ENCODE data around the gene TMX4.

The TMX4 gene

DNA sequence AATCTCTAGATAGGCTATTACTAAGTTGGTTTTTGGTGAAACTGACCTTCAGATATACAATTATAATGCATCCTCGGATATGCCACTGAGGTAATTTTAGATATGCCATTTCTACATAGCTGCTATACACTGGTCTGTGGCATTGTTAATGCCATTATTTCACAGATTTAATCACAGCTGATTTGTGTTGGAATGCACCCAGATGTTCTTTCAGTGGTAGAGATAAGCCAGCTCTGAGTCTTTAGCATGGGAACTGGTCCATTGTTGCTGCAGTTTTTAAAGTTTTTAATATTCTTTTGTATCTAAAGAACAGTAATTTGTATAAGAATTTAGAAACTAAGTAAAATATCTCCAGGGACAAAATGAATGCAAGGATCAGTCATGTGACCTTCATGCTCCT is 6.8 kb downstream of the TMX4 start:
- DNase-seq, result no peak

DNA sequence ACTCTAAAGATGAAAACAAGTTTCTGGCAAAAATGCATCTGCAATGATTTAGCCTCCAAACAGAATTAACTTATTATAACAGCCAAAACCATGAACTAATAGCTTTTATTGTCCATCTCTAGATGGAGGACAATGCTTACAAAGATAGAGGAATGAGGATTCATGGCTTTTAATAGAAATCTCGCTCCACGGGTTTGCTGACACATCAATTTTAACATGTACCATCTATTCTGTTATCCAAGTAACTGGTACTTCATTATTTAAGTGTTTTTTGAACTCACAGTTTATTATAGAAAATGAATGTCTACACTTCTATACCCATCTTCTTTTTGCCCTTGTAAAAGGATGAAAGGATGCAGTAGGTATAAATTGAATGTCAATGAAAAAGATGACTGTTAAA is 10.8 kb downstream of the TMX4 start:
- no peak for DNase-seq

DNA sequence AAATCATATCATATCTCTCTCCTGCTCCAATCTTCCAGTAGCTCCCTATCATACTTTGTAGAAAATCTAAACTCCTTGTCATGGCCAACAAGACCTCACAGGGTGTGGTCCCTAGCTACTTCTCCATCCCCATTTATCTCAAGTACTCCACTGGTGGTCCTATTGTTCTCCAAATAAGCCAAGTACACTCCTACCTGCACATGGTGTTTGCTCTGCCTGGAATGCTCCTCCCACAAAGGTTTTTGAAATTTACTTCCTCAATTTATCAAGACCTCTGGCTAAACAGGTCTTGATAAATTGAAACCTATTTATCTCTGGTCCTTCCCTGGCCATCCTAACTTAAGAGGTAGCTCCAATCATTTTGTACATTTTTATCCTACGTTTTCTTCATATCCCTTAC is 12.1 kb downstream of the TMX4 start:
- peak; percentile 57 for DNase-seq

DNA sequence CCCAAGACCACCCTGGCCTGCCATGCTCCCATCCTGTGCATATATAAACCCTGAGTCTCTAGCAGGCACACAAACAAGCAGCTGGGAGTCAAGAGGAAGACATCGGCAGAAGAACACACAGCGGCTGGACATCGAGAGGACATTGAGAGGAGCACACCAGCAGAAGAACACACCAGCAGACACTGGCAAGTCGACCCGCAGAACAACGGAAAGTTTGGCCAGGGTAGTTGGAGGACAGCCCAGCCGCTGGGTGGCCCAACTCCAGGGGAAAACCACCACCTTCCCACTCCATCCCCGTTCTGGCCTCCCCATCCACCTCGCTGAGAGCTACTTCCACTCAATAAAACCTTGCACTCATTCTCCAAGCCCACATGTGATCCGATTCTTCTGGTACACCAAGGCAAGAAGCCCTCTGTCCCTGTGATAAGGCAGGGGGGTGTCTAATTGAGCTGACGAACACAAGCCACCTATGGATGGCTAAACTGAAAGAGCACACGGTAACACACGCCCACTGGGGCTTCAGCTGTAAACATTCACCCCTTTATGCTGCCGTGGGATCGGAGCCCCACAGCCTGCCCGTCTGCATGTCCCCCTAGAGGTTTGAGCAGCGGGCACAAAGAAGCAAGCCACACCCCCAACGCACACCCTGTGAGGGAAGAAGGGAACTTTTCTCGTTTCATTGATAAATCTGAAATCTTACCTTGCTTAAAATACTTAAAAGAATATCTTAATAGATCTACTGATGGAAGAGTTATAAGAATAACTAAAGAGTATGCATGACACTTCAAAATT is 13.8 kb downstream of the TMX4 start:
- peak; percentile 43 for DNase-seq

DNA sequence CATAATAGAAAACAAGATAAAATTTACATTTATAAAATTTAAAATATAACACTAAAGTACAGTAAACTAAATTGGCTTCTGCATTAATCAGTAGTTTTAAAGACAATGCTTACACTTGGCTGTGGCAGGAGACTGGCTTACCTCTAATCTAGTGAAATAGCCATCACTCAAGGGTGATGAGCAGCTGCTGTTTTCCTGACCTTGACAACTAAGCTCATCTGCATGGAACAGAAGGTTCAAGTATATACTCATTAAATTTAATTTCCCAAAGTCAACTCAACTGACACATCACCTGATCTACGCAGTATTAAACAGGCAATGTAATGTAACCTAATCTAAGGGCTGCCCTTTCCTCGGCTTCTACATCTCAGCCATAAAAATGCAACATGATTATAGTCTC is 14.5 kb downstream of the TMX4 start:
- peak; percentile 75 for DNase-seq

DNA sequence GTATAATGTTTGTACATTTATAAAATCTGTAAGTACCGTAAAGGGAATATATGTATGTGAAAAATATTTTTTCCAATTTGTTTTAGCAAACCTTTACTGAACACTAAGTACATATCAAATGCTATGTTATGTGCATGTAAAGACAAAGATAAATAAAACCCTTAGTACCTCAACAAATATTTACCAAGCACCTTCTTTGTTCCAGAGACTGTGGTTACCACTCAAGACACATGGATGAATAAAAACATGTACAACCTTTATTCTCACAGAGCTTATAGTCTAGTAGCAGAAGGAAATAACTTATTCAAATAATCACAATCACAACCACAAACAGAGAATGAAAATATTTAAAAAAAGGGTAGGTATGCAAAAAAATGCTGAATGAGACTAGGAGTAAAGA is 17.5 kb downstream of the TMX4 start:
- peak; percentile 52 for DNase-seq

DNA sequence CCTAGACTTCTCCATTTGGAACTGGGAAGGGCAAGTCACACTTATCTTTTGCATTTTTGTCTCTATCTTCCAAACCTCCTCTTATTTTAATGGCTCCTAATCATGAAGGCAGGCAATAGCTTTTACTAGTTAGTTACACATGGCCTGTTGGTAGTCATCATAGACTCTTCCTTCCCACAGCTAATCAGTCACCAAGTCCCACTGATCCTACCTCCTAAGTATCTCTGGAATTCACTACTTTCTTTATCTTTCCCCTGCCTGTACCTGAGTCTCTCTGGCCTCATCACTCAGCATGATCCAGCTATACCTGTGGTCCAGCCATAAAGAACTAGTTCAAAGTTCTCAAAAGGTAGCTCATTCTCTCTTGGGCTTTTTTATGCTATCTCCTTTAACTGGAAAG is 18.8 kb downstream of the TMX4 start:
- DNase-seq, result no peak

DNA sequence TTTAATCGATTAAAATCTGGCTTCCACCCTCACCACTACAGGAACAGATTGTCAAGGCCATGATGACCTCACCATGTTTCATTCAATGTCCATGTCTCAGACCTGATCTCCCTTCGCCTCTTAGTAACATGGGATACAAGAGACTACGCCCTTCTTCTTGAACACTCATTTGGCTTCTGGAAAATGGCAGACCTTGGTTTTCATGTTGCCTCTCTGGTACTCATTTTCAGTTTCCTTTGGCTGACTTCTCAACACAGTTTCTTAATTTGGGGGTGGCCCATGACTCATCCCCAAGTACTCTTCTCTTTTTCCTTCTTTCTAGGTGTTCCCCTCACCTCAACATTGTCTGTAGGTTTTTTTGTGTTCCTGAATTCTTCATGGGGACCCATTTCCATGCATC is 22.7 kb downstream of the TMX4 start:
- no peak for DNase-seq

DNA sequence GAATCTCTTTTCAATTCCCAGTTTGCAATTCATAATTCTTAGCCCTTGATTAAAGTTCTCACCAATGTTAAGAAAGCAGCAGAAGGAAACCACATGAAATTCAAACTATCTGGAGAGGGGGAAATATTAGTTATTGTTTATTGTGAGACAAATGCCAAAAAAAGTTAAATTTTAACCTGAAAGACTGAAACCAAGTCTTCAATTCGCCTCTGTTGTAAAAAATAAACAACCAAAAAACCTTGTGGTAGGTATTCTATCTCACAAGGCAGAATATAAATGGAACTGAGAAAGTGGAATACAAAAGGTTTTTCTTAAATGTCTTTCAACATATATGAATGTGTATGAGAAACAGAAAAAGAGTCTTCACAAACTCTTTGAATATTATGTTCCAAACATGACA is 24.8 kb downstream of the TMX4 start:
- DNase-seq, result no peak

DNA sequence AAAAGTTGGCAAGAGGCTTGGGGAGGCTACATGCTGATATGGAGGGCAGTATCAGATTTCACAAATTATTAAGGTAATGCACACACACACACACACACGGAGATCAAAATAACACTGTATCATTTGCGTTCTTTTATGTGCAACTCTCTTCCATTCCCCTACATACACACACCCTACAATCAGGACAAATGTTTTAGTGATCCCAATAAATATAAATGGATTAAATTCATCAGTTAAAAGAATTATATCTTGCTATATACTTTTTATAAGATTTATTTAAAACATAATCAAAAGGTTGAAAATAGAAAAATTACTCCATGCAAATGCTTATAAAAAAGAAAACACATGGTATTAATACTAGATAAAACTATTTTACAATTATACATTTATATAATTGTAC is 25.9 kb downstream of the TMX4 start:
- no peak for DNase-seq

DNA sequence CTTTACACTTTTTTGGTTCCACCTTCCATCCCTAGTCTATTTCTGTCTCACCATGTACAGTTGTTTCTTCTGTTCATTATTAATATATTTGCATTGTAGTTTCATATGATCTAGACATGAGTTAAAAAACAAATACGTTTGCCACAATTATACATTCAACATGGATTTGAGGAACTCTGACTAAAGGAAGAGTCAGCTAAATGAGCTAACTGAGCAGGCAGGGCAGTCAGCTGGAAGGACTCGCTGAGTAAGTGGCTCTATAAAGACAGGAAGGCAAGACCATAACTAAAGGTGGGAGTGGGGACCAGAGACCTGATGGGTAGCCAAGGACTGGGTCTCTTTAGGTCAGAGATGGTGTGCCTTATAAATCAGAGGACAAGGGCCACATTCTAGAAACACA is 26.3 kb downstream of the TMX4 start:
- DNase-seq, result no peak

DNA sequence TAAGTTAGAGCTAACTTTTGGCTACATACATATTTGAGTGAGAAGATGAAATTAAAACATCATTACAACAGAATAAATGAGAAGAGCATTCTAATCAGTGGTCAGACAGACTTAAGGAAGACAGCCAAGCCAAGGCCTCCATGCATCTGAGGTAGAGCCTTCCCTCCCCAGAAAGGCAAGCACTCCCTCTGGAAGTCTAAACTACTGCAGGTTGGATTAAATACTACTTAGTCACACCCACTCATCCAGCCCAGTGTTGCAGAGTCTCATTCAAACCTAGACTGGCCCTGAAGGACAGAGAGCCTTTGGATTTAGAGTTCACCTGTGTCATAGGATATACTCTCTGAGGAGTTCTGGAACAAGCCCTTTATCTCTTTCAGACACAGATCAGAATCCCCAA is 29.2 kb downstream of the TMX4 start:
- DNase-seq, result no peak

DNA sequence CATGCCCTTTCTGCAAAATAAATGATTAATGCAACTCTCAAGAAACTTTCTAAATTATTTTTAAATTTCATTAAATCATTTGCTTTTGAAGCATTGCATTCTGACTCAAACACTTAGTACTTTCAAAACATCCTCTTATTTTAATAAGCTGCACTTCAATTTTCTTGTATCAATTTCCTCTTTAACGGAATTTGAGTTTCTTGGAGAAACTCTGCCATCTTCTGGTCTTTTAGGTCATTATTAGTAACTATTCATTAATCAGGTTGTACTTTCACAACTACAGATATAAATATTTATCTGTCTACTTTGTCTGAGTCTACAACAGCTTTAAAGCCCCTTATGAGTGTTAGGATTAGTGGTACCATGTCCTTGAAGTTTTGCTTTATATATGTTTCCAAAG is 30.2 kb downstream of the TMX4 start:
- no peak for DNase-seq

DNA sequence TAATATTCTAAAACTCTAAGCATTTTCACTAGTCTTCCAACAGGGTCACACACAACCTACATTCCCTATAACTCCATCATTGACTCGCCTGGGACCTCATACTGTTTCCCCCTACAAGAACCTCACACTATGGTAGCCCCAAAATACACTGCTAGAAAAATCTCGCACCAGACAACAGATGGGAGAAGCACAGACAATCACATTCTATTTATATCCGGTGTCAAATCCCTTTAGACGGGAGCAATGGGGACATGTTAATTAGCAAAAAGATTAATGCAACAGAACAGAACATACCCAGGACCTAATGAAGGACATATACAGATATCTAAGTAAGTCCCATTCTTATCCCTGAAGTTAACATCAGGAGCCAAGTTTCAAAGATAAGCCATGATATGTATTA is 33.6 kb downstream of the TMX4 start:
- DNase-seq, result no peak

DNA sequence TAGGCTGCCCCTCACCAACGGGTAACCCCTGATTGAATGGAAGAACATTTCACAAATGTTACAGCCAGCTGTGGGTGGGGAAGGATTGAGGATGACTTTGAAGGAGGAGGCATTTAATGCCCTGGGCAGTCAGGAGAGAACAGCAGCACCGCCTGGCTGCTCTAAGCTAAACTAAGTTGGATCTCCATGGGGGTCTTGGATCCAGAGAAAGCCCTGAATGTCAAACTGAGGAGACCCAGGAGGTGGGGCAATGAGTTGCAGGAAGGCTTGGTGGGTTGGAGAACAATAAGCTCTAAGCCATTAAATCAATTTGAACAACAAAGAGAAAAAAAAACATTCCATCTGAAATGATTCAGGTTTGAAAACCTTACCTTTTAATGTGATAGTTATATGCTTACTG is 35.4 kb downstream of the TMX4 start:
- no peak for DNase-seq

DNA sequence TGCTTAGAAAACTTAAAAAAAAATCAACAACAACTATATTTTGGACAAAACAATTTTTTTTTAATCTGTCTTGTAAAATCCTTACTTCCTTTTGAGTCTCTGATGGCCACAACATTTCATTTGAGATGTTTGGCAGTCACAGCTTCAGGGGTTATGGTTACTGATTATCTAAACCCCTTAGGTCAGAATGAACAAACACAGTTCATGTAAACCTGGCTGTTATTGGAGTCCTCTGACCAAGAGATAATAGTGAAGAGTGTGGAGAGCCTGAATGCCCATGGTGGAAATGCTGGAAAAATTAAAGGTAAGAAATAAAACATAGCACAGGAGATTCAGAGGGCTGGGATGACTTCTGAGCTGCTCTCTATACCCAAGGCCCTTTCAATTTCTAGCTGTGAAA is 38.2 kb downstream of the TMX4 start:
- no peak for DNase-seq

DNA sequence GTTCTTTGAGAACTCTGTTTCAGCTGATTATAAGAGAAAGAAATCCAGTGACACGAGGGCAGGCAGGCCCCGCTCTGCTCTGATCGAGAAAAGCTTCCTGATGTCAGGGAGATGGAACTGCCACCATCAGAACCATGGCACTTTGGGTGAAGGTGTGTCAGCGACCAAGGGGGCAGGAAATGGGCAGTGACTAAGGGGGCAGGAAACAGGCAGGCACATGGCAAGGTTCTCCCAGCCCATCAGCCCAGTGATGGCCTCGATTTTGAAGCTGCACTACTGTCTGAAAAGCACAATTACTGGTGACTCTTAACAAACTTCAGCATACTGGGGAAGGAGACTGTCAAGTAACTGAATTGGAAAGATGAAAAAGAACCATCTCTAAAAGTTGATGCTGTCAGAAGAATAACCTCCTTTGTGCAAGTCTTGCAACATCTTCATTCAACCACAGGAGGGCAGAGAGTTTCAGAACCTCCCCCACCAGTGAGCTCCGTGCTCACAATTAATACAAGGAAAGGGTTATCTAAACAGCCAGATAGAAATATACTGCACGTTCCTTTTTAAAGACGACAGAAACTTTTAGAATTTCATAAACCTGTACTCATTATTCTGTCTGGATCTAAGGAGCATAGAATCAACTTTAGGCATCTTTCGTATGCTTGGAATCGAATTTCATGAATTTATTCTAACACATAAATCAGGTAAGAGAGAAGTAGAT is 39.1 kb downstream of the TMX4 start:
- peak; percentile 52 for DNase-seq

DNA sequence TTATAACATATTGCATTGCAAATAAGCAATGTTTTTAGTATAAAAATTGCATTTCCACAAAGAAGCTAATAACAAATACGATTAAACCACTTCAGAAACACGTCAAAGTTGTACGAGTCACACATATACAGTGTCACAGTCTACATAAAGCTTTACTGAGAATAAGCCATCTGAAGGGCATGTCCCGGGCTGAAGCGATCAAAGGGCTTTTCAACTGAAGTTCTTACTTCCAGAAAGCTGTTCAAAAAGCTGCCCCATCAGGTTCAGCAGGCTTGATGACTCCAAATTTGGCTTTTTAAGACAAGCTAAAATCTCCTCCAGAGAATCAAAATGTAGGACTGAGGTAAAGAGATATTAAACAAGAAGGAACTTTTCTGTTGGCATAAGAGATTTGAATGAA is 41.9 kb downstream of the TMX4 start:
- no peak for DNase-seq

DNA sequence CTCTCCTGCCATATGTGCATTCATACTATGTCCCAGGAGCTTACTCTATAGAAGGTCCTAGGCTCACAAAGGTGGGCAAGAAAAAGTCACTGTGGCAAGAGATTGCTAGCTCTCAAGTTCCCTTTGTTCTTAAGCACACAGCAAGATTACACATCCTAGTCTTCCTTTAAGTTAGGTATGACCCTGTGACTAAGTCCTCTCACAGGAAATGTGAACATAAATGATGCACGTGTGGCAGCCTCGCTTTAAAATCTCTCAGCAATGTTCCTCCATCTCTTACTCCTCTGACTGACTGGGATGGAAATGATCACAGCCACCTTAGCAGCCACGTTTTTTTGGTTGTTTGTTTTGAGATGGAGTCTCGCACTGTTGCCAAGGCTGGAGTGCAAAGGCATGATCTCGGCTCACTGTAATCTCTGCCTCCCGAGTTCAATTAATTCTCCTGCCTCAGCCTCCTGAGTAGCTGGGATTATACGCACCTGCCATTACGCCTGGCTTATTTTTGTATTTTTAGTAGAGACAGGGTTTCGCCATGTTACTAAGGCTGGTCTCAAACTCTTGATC is 43.6 kb downstream of the TMX4 start:
- DNase-seq, result no peak

DNA sequence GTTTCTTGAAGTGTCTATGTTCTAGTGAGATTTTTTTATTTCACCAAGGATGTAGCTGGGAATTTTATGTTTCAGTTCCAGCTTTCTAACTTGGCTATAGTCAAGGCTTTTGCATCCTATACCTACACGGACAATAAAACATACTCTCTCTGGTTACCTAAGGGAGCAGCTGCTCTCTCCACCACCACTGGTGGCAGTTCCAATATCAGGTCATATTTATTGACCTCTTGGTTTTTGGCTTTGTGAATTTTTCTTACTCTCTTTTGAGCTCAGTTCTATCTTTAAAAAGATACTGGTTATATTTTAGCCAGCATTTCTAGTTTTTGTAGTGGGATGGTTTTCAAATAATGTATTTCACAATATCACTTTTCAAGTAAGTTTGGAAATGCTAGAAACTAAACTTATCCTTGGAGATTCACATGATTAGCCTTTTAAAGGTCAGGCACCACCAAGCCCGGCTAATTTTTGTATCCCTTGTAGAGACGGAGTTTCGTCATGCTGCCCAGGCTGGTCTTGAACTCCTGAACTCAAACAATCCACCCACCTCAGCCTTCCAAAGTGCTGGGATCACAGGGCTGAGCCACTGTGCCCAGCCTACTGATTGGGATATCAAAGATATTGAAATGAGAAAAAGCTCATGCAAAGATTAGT is 44.7 kb downstream of the TMX4 start:
- DNase-seq, result no peak

DNA sequence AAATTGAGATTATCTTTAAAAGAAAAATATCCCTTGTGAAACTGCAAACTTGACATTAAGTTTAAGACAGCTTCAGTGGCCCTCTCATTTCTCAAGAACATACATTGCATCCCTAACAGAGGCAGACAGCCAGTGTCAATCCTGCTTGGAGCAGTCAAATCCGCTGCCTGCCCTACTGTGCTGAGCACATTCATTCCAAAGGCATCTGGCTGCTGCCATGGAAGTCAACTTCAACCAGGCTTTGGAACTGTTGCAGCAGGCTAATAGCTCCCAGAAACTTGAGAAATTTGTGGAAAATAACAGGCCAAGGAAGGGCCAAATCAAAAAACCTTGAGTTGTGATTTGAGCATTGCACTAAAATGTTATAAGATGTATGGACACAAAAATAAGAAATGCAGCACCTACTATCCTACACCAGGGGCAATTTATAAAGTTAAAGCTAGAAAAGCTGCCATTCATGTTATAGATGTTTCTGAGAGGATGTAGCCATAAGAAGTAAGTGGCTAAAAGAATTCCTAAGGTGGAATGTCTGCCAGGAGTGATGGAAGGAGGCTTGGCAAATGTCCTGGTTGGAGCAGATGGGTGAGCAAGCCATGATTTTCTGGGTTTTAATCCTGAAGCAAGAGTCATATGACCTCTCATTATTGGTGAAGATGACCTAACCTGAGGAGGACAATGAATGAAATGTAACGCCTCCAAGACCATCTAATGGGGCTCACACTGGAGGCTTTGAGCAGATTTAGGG is 47.9 kb downstream of the TMX4 start:
- no peak for DNase-seq

DNA sequence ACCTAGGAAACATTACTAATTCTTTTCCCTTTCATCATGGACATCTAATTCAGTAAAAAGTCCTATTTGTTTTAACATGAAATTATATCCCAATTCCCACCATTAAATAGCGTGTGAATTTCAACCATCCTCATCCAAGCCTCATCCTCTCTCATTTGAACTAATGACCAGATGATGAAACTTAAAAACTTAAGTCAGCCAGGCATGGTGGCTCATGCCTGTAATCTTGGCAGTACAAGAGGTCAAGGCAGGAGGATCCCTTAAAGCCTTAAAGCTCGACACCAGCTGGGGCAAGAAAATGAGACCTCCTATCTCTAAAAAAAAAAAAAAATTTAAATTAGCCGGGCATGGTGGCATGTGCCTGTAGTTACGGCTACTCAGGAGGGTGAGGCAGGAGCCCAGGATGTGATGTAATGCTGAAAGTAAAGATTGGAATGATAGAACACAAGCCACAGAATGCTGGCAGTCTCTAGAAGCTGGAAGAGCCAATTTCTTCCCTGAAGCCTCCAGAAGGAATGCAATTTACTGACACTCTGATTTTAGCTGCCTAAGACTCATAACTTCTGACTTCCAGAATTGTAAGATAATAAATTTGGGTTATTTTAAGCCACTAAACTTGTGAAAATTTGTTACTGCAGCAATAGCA is 52.2 kb downstream of the TMX4 start:
- no peak for DNase-seq

DNA sequence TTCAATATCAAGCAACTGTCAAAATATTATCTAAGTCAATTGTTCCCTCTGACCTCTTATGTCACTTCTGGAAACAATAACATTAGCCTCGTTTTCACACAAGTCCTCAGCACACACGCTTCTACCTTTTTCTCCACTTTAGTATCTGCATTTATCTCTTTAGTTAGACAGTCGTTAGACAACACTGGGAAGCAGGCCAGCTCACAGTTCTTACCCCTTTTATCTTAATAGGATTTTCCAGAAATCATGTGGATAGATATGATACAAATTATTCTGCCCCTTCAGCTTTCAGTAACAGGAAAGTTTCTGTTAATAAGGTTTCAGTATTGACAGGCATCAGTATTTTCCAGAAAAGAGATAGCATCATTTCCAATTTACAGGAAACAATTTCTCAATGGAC is 53.4 kb downstream of the TMX4 start:
- no peak for DNase-seq
